CD14-positive monocyte (primary cell): ENCODE data around the gene KRTAP5-8. TPM values are rescaled to one million over a fixed set of nuclear protein-coding genes. Genes with fewer than 3 reads are reported as not detected.

Experiments
- DNase-seq, 3 donors: peaks; one replicate each; pipeline ENCODE4 v3.0.0-alpha.2; 2011 to 2022
- H2AFZ ChIP-seq: 2 replicates; pipeline ENCODE4 v1.6.0; 2012; ENCODE audit warnings: mild to moderate bottlenecking, low read depth, low read length, inconsistent platforms; ENCODE audit not compliant: insufficient read depth, poor library complexity, severe bottlenecking
- H3K27ac ChIP-seq, 2 donors: 1 replicate in 1 of 2; 2 replicates in 1 of 2; pipeline ENCODE4 v1.5.1; 2012 to 2013; ENCODE audit warnings: low read length in 2 of 2, control low read depth in 1 of 2, inconsistent platforms in 1 of 2, low read depth in 1 of 2, mild to moderate bottlenecking in 1 of 2
- H3K27me3 ChIP-seq, 2 donors: one replicate each; pipeline versions ENCODE4 v1.6.0 to v1.6.1; 2011 to 2013; ENCODE audit warnings: low read length in 2 of 2; ENCODE audit not compliant: control insufficient read depth in 2 of 2, insufficient read depth in 2 of 2
- H3K36me3 ChIP-seq, 2 donors: replicated peaks in 1 of 2; 1 replicate in 1 of 2; 2 replicates in 1 of 2; pipeline versions ENCODE4 v1.5.1 to v1.6.1; 2012 to 2013; ENCODE audit warnings: low read length in 2 of 2, control low read depth in 1 of 2, inconsistent platforms in 1 of 2, mild to moderate bottlenecking in 1 of 2; ENCODE audit not compliant: insufficient read depth in 2 of 2, control insufficient read depth in 1 of 2
- H3K4me1 ChIP-seq, 2 donors: 1 replicate in 1 of 2; 2 replicates in 1 of 2; pipeline versions ENCODE4 v1.5.1 to v1.6.1; 2012 to 2013; ENCODE audit warnings: low read length in 2 of 2, control low read depth in 1 of 2, inconsistent platforms in 1 of 2, mild to moderate bottlenecking in 1 of 2, moderate library complexity in 1 of 2; ENCODE audit not compliant: insufficient read depth in 2 of 2, control insufficient read depth in 1 of 2
- H3K4me2 ChIP-seq: replicated peaks from 2 replicates; pipeline ENCODE3; 2012; ENCODE audit warnings: low read length, moderate library complexity, mild to moderate bottlenecking; ENCODE audit not compliant: poor library complexity, severe bottlenecking; ENCODE audit errors: extremely low read depth
- H3K4me3 ChIP-seq, 3 experiments: fragments of 200-600 bp in 1 of 3; sonication (generic) in 1 of 3; replicated peaks in 1 of 3; 1 replicate in 2 of 3; 2 replicates in 1 of 3; pipeline ENCODE4 v1.5.1; 2011 to 2013; ENCODE audit warnings: low read length in 3 of 3, mild to moderate bottlenecking in 3 of 3, control low read depth in 2 of 3, low read depth in 2 of 3, inconsistent platforms in 1 of 3, moderate library complexity in 1 of 3
- H3K79me2 ChIP-seq: 2 replicates; pipeline ENCODE4 v1.6.0; 2012; ENCODE audit warnings: mild to moderate bottlenecking, control low read depth, inconsistent platforms, low read length, moderate library complexity; ENCODE audit not compliant: insufficient read depth
- H3K9ac ChIP-seq: 2 replicates; pipeline ENCODE4 v1.6.0; 2017; ENCODE audit warnings: low read length, mild to moderate bottlenecking; ENCODE audit not compliant: insufficient read depth, poor library complexity, severe bottlenecking
- H3K9me3 ChIP-seq, 2 donors: replicated peaks in 1 of 2; 1 replicate in 1 of 2; 2 replicates in 1 of 2; pipeline versions ENCODE4 v1.5.1 to v1.6.1; 2012 to 2013; ENCODE audit warnings: low read length in 2 of 2, control low read depth in 1 of 2; ENCODE audit not compliant: control insufficient read depth in 1 of 2, insufficient read depth in 1 of 2
- H4K20me1 ChIP-seq: 2 replicates; pipeline ENCODE4 v1.6.0; 2012; ENCODE audit warnings: mild to moderate bottlenecking, low read length, control low read depth, moderate library complexity; ENCODE audit not compliant: insufficient read depth
- H3K27ac Mint-ChIP-seq, 7 donors: one replicate each; pipeline ENCODE4 v1.8.0; 2020; ENCODE audit warnings: mild to moderate bottlenecking in 7 of 7, mixed read lengths in 7 of 7, moderate library complexity in 6 of 7, inconsistent platforms in 2 of 7
- H3K27me3 Mint-ChIP-seq, 3 donors: one replicate each; pipeline ENCODE4 v1.8.0; 2021 to 2022; ENCODE audit warnings: low read depth in 3 of 3, mild to moderate bottlenecking in 3 of 3, mixed read lengths in 3 of 3, moderate library complexity in 3 of 3, inconsistent platforms in 1 of 3
- H3K36me3 Mint-ChIP-seq, 2 donors: one replicate each; pipeline ENCODE4 v1.8.0; 2020; ENCODE audit warnings: mixed read lengths in 2 of 2, inconsistent platforms in 1 of 2, mild to moderate bottlenecking in 1 of 2
- H3K4me1 Mint-ChIP-seq: one replicate; pipeline ENCODE4 v1.8.0; 2020; ENCODE audit warnings: mild to moderate bottlenecking, mixed read lengths
- H3K4me3 Mint-ChIP-seq, 2 donors: one replicate each; pipeline ENCODE4 v1.8.0; 2020; ENCODE audit warnings: mild to moderate bottlenecking in 2 of 2, mixed read lengths in 2 of 2, moderate library complexity in 1 of 2
- H3K9me3 Mint-ChIP-seq, 7 donors: one replicate each; pipeline ENCODE4 v1.8.0; 2020 to 2022; ENCODE audit warnings: mixed read lengths in 7 of 7, mild to moderate bottlenecking in 6 of 7, moderate library complexity in 6 of 7, inconsistent platforms in 2 of 7
- WGBS: methylation state at CpG from one replicate; pipeline ENCODE4 v1.1.5; 2013; ENCODE audit warnings: missing lambda C conversion rate; ENCODE audit not compliant: insufficient coverage; 5-methylcytosine and 5-hydroxymethylcytosine counted together
- intact Hi-C, 2 donors: fragments of 100-400 bp; cut with micrococcal nuclease; formaldehyde crosslinking; loops; one replicate each; pipeline versions ENCODE4 v1.15.0 to v1.15.1; 2023
- polyA plus RNA-seq, 3 donors: library from polyadenylated mRNA; depleted of rRNA in 1 of 3; unstranded in 2 of 3; stranded (reverse) in 1 of 3; fragments of 300-500 nt in 2 of 3; fragments of >200 nt in 1 of 3; fragmentation: Illumina TruSeq in 2 of 3; gene quantifications; 1 replicate in 2 of 3; 2 replicates in 1 of 3; pipeline ENCODE4 v1.2.3, GENCODE V29; 2012 to 2021
- TF ChIP-seq, protein P1 (sequence below): fragments of 200-600 bp; IDR thresholded peaks from one replicate; pipeline ENCODE4 v1.8.0; 2022; ENCODE audit warnings: antibody characterized with exemption, mild to moderate bottlenecking

The KRTAP5-8 gene
- polyA plus RNA-seq, 3 donors = 0.08 TPM; not detected in 2

DNA sequence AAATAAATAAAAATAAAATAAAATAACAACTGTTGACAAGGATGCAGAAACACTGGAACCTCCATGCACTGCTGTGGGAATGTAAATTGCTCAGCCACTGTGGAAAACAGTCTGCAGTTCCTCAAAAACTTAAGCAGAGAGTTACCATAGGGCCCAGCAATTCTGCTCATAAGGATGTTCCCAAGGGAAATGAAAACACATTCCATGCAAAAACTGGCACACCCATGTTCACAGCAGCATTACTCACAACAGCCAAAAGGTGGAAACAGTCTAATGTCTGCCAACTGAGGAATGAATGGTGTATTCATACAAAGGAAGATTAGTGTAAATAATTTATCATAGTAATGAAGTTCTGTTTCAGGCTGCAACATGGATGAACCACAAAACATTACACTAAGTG lies 24.3 kb downstream of the KRTAP5-8 start:
- Mint-ChIP-seq H3K27me3 (peaks cover 9 to 20% (median 16%) of the 10 kb centered on the region in 3 donors), H3K36me3 (no peaks in the 10 kb centered on the region), H3K27ac (no peak overlapping the region), H3K4me3 (no peak overlapping the region), H3K9me3 (peaks cover 0 to 7% (median 3%) of the 10 kb centered on the region in 7 donors), H3K4me1 (peaks cover 5% of the 10 kb centered on the region)
- Histone ChIP-seq H2AFZ (no peak overlapping the region), H3K36me3 (no peaks in the 10 kb centered on the region), H3K9ac (no peak overlapping the region), H3K27ac (no peak overlapping the region), H3K79me2 (no peaks in the 10 kb centered on the region), H3K9me3 (no peaks in the 10 kb centered on the region), H3K4me2 (no peak overlapping the region), H4K20me1 (no peaks in the 10 kb centered on the region), H3K27me3 (peaks cover 7 to 8% of the 10 kb centered on the region in 2 donors), H3K4me1 (no peaks in the 10 kb centered on the region), H3K4me3 (no peak overlapping the region)
- intact Hi-C loops = no loop called here
- TF ChIP-seq, protein P1, sequence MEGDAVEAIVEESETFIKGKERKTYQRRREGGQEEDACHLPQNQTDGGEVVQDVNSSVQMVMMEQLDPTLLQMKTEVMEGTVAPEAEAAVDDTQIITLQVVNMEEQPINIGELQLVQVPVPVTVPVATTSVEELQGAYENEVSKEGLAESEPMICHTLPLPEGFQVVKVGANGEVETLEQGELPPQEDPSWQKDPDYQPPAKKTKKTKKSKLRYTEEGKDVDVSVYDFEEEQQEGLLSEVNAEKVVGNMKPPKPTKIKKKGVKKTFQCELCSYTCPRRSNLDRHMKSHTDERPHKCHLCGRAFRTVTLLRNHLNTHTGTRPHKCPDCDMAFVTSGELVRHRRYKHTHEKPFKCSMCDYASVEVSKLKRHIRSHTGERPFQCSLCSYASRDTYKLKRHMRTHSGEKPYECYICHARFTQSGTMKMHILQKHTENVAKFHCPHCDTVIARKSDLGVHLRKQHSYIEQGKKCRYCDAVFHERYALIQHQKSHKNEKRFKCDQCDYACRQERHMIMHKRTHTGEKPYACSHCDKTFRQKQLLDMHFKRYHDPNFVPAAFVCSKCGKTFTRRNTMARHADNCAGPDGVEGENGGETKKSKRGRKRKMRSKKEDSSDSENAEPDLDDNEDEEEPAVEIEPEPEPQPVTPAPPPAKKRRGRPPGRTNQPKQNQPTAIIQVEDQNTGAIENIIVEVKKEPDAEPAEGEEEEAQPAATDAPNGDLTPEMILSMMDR = no peak
- no peak for DNase-seq

DNA sequence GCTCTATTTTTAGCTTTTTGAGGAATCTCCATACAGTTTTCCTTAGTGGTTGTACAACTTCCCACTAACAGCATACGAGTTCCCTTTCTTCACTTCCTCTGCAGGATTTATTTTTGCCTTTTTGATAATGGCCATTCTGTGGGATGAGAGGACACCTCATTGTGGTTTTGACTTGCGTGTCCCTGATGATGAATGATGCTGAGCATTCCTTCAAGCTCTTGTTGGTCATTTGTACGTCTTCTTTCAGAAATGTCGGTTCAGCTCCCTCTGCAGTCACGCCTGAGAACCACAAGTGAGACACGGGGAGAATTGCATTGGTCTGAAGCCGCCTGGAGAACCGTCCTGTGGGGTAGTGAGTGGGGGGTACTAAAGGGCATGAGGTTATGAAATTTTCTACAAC lies 25.6 kb downstream of the KRTAP5-8 start:
- H3K9ac ChIP-seq = no peak overlapping the region
- peak in 2 of 3 donors; percentile 5 to 45 for DNase-seq
- H3K4me3 ChIP-seq = no peak overlapping the region
- no peaks in the 10 kb centered on the region for H3K36me3 ChIP-seq
- no peaks in the 10 kb centered on the region for H3K36me3 Mint-ChIP-seq
- no peak overlapping the region for H3K4me2 ChIP-seq
- H3K4me1 Mint-ChIP-seq = peaks cover 5% of the 10 kb centered on the region
- TF ChIP-seq, protein P1 = peak; percentile 44
- H3K9me3 Mint-ChIP-seq = peaks cover 0 to 7% (median 3%) of the 10 kb centered on the region in 7 donors
- peak overlapping the region in 1 of 2 donors; percentile 3 for H3K4me3 Mint-ChIP-seq
- no peaks in the 10 kb centered on the region for H3K79me2 ChIP-seq
- no peaks in the 10 kb centered on the region for H3K9me3 ChIP-seq
- no peak overlapping the region for H3K27ac ChIP-seq
- intact Hi-C loops = no loop called here
- H3K27me3 ChIP-seq = peaks cover 7 to 8% of the 10 kb centered on the region in 2 donors
- H2AFZ ChIP-seq = no peak overlapping the region
- no peaks in the 10 kb centered on the region for H4K20me1 ChIP-seq
- no peaks in the 10 kb centered on the region for H3K4me1 ChIP-seq
- peaks cover 5 to 19% (median 16%) of the 10 kb centered on the region in 3 donors for H3K27me3 Mint-ChIP-seq
- 10% methylated on average over 7 of the region's 8 CpGs for WGBS
- H3K27ac Mint-ChIP-seq = no peak overlapping the region
